Inflammatory macrophage treated with lipopolysaccharide for 1 hour (primary cell): ENCODE data around the gene PPFIBP2.

Experiments
- DNase-seq, 2 donors: peaks; one replicate each; pipeline ENCODE4 v3.0.0-alpha.2; 2020 to 2022

The PPFIBP2 gene

GRCh38 chr11:7670641-7671040, 156.8 kb downstream of the PPFIBP2 start:
- peak in 1 of 2 donors; percentile 63 for DNase-seq

- DNase-seq = peak; percentile 42 to 50
Observed at GRCh38 chr11:7671347-7672215, 157.8 kb downstream of the PPFIBP2 start.

GRCh38 chr11:7672276-7672959, 158.6 kb downstream of the PPFIBP2 start:
- DNase-seq = no peak

GRCh38 chr11:7672960-7673723, 159.3 kb downstream of the PPFIBP2 start, which contains the start of gene CYB5R2:
TSS of gene CYB5R2 (minus strand) at chr11:7673500. CDS start at chr11:7672825, 675 bp downstream.
- peak; percentile 23 to 70 for DNase-seq

GRCh38 chr11:7673724-7674434, 160.1 kb downstream of the PPFIBP2 start:
- DNase-seq = no peak

GRCh38 chr11:7675631-7676030, 161.8 kb downstream of the PPFIBP2 start:
- no peak for DNase-seq

- peak; percentile 85 to 88 for DNase-seq
Observed at GRCh38 chr11:7677071-7677470, 163.3 kb downstream of the PPFIBP2 start.

- no peak for DNase-seq
Observed at GRCh38 chr11:7677796-7678201, 164.0 kb downstream of the PPFIBP2 start.

GRCh38 chr11:7683571-7683970, 169.8 kb downstream of the PPFIBP2 start:
- no peak for DNase-seq

GRCh38 chr11:7686761-7687160, 173.0 kb downstream of the PPFIBP2 start:
- DNase-seq = no peak

GRCh38 chr11:7687386-7687785, 173.6 kb downstream of the PPFIBP2 start:
- DNase-seq = no peak

GRCh38 chr11:7688238-7688826, 174.5 kb downstream of the PPFIBP2 start:
- peak; percentile 26 to 67 for DNase-seq

- DNase-seq = no peak
Observed at GRCh38 chr11:7689239-7689638, 175.4 kb downstream of the PPFIBP2 start.

- DNase-seq = peak in 1 of 2 donors; percentile 40
Observed at GRCh38 chr11:7690648-7691047, 176.8 kb downstream of the PPFIBP2 start.

- no peak for DNase-seq
Observed at GRCh38 chr11:7691759-7692350, 178.1 kb downstream of the PPFIBP2 start.

GRCh38 chr11:7692426-7692825, 178.6 kb downstream of the PPFIBP2 start:
- DNase-seq = no peak

GRCh38 chr11:7694235-7694634, 180.4 kb downstream of the PPFIBP2 start:
- DNase-seq = no peak

- no peak for DNase-seq
Observed at GRCh38 chr11:7696424-7696823, 182.6 kb downstream of the PPFIBP2 start.
